Sigmoid colon (tissue), 4 donors: ENCODE data around the gene TMEM204.

Experiments used
- EP300 ChIP-seq, 4 donors: sonication (generic); formaldehyde crosslinking; IDR thresholded peaks; one replicate each; pipeline ENCODE4 v1.6.1; 2017; ENCODE audit warnings: antibody characterized with exemption in 4 of 4
- POLR2A ChIP-seq, 2 donors: fragments of 450-650 bp; IDR thresholded peaks; one replicate each; pipeline ENCODE4 v1.6.1; 2016; ENCODE audit warnings: antibody characterized with exemption in 2 of 2, mild to moderate bottlenecking in 2 of 2, moderate library complexity in 2 of 2
- TF ChIP-seq, protein P1 (sequence below), 4 experiments: fragments of 450-650 bp in 3 of 4; fragments of 200-600 bp in 1 of 4; IDR thresholded peaks; one replicate each; pipeline ENCODE4 v1.5.1; 2016 to 2019; ENCODE audit warnings: antibody characterized with exemption in 4 of 4, mild to moderate bottlenecking in 3 of 4, moderate library complexity in 2 of 4

DNA sequence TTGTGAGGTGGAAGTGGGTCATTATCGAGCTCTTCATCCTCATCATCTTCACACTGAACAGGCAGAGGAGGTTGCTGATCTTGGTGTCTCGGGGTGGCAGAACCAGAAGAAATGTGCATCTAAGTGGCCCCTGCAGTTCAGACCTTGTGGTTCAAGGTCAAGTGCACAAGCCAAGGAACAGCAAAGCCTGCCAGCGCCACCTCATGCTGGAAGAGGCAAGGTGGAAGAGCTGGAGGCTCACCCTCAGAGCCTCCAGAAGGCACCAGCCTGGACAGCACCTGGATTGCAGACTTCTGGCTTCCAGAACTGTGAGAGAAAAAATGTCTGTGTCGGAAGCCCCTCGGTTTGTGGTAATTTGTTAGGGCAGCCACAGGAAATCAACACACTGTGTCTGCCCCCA, 45.7 kb downstream of the TMEM204 start:
- TF ChIP-seq, protein P1, sequence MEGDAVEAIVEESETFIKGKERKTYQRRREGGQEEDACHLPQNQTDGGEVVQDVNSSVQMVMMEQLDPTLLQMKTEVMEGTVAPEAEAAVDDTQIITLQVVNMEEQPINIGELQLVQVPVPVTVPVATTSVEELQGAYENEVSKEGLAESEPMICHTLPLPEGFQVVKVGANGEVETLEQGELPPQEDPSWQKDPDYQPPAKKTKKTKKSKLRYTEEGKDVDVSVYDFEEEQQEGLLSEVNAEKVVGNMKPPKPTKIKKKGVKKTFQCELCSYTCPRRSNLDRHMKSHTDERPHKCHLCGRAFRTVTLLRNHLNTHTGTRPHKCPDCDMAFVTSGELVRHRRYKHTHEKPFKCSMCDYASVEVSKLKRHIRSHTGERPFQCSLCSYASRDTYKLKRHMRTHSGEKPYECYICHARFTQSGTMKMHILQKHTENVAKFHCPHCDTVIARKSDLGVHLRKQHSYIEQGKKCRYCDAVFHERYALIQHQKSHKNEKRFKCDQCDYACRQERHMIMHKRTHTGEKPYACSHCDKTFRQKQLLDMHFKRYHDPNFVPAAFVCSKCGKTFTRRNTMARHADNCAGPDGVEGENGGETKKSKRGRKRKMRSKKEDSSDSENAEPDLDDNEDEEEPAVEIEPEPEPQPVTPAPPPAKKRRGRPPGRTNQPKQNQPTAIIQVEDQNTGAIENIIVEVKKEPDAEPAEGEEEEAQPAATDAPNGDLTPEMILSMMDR (IDR thresholded peaks at IDR 0.05): no peak
- TF ChIP-seq POLR2A (IDR thresholded peaks at IDR 0.05) (no peak), EP300 (IDR thresholded peaks at IDR 0.05) (no peak)
